ENCODE results near the gene DYNC2I2.

- TF ChIP-seq, protein P1, sequence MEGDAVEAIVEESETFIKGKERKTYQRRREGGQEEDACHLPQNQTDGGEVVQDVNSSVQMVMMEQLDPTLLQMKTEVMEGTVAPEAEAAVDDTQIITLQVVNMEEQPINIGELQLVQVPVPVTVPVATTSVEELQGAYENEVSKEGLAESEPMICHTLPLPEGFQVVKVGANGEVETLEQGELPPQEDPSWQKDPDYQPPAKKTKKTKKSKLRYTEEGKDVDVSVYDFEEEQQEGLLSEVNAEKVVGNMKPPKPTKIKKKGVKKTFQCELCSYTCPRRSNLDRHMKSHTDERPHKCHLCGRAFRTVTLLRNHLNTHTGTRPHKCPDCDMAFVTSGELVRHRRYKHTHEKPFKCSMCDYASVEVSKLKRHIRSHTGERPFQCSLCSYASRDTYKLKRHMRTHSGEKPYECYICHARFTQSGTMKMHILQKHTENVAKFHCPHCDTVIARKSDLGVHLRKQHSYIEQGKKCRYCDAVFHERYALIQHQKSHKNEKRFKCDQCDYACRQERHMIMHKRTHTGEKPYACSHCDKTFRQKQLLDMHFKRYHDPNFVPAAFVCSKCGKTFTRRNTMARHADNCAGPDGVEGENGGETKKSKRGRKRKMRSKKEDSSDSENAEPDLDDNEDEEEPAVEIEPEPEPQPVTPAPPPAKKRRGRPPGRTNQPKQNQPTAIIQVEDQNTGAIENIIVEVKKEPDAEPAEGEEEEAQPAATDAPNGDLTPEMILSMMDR (conservative IDR thresholded peaks at IDR 0.05): no peak
- no peak for TF ChIP-seq EZH2 (IDR thresholded peaks at IDR 0.05; ENCODE audit: low read depth)
Observed at GRCh38 chr9:128633601-128634000, 23.0 kb downstream of the DYNC2I2 start.
